ENCODE measurements around the gene AZGP1. TPM values are rescaled to one million over a fixed set of nuclear protein-coding genes. Genes with fewer than 3 reads are reported as not detected.

Gene AZGP1
- total RNA-seq, result 0.09 TPM in 1 of 2 replicates, not detected in the other

DNA sequence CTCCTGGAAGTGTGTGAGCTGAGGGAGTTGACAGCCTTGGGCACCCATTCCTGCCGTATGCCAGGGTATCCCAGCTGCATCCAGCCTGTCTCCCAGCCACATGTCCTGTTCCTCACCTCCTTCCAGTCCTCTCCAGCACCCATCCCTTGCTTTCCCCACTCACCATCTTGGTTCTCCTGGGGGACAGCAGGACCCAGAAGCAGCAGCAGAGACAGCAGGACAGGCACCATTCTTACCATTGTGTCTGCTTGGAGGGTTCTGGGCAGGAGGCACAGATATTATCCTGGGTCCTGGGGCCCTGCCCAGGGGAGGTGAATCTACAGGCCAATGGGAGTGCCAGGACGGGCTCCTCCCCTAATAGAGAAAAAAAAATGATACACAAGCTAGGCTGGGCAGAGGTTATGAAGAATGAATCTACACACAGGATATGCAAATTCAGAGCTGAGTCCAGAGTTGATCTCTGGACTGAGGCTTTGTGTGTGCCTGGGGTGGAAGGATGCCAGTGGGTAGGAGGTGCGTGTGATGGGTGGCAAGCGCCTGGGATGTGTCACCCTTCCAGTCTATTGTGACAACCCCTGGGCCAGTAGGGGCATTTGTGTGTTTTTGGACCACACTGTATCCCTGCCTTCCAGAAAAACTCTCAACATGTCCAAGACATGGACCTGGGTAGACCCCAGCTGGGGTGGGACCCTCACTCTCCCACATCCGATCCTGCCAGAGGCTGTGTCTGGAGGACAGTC lies at the start of gene AZGP1:
TSS of gene AZGP1 (minus strand) at position 250 of the 740 bp plus-strand sequence. CDS start at position 239, 11 bp downstream.

GRCh38 chr7:100015232-100016214 lies 39.7 kb upstream of the AZGP1 start, which contains the start of gene ZKSCAN1:
Gene ZKSCAN1, plus strand, starts transcription at chr7:100015596. Its CDS starts 7,911 bp downstream, at chr7:100023507.

GRCh38 chr7:99928994-99929729 lies 46.7 kb downstream of the AZGP1 start, which contains the start of gene GJC3:
Gene GJC3, minus strand, starts transcription at chr7:99929620. Its CDS starts 0 bp downstream, at chr7:99929620.

GRCh38 chr7:99918959-99919813 lies 56.6 kb downstream of the AZGP1 start, which contains the start of gene TRIM4:
Gene TRIM4, minus strand, starts transcription at chr7:99919530. Its CDS starts 129 bp downstream, at chr7:99919401.

Other genes with a start within 250 kb of the AZGP1 start
- gene CYP3A7, start 240.8 kb downstream of the AZGP1 start, total RNA-seq, result 0.14 and 0.46 TPM in 2 replicates
- gene CYP3A4, start 191.8 kb downstream of the AZGP1 start, total RNA-seq, result not detected in 2 replicates
- not detected in 2 replicates for gene CYP3A43, start 148.0 kb downstream of the AZGP1 start, total RNA-seq
- 0.18 and 0.43 TPM in 2 replicates for gene OR2AE1, start 99.0 kb downstream of the AZGP1 start, total RNA-seq
- gene TRIM4, start 56.5 kb downstream of the AZGP1 start, total RNA-seq, result 24.5 and 34.3 TPM in 2 replicates
- under 0.01 and 0.09 TPM in 2 replicates for gene GJC3, start 46.4 kb downstream of the AZGP1 start, total RNA-seq
- 32.1 and 42.8 TPM in 2 replicates for gene ZKSCAN1, start 39.6 kb upstream of the AZGP1 start, total RNA-seq
- gene ZSCAN21, start 73.7 kb upstream of the AZGP1 start, total RNA-seq, result 6.5 and 12.2 TPM in 2 replicates
- gene ZNF3, start 105.7 kb upstream of the AZGP1 start, total RNA-seq, result 24.7 and 28.8 TPM in 2 replicates
- 133 and 170 TPM in 2 replicates for gene COPS6, start 112.9 kb upstream of the AZGP1 start, total RNA-seq
- 18.2 and 18.8 TPM in 2 replicates for gene MCM7, start 125.4 kb upstream of the AZGP1 start, total RNA-seq
- 22.0 and 29.0 TPM in 2 replicates for gene AP4M1, start 125.6 kb upstream of the AZGP1 start, total RNA-seq
- gene TAF6, start 143.3 kb upstream of the AZGP1 start, total RNA-seq, result 21.8 and 27.4 TPM in 2 replicates
- 35.8 and 61.8 TPM in 2 replicates for gene CNPY4, start 143.6 kb upstream of the AZGP1 start, total RNA-seq
- 2.4 and 2.5 TPM in 2 replicates for gene MBLAC1, start 150.9 kb upstream of the AZGP1 start, total RNA-seq
- 90.4 and 133 TPM in 2 replicates for gene LAMTOR4, start 172.9 kb upstream of the AZGP1 start, total RNA-seq
- gene TRAPPC14, start 182.7 kb upstream of the AZGP1 start, total RNA-seq, result 5.8 and 10.4 TPM in 2 replicates
- gene GAL3ST4, start 192.6 kb upstream of the AZGP1 start, total RNA-seq, result 1.8 and 2.4 TPM in 2 replicates
- 0.85 and 1.1 TPM in 2 replicates for gene GPC2, start 201.3 kb upstream of the AZGP1 start, total RNA-seq
- gene STAG3, start 201.9 kb upstream of the AZGP1 start, total RNA-seq, result 0.28 TPM in 2 replicates
- gene PVRIG, start 243.9 kb upstream of the AZGP1 start, total RNA-seq, result not detected in 2 replicates

Data from smooth muscle cell of bladder (primary cell).